ENCODE data around the gene SYNPO2.
A peak's percentile ranks its signal among the peaks of the same experiment; 100 is the strongest.

Gene SYNPO2

DNA sequence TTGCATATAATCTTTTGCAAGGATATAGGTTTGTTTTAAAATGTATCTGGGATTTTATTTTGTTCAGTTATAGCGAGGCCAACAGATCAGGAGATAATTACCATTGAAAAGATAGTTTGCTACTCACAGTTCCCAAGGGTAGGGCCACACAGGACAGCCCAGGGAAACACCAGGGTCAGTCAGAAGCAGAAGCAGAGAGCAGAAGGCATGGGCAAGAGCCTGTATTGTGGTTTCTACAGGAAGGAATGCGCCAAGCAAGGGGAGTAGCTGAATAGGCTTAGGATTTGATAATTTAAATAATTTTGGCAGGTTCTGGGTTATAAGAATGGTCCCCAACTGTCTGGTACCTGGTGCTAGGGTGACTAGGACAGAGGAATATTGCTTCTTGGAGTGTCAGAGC lies 61.6 kb downstream of the SYNPO2 start:
- TF ChIP-seq, protein P1, sequence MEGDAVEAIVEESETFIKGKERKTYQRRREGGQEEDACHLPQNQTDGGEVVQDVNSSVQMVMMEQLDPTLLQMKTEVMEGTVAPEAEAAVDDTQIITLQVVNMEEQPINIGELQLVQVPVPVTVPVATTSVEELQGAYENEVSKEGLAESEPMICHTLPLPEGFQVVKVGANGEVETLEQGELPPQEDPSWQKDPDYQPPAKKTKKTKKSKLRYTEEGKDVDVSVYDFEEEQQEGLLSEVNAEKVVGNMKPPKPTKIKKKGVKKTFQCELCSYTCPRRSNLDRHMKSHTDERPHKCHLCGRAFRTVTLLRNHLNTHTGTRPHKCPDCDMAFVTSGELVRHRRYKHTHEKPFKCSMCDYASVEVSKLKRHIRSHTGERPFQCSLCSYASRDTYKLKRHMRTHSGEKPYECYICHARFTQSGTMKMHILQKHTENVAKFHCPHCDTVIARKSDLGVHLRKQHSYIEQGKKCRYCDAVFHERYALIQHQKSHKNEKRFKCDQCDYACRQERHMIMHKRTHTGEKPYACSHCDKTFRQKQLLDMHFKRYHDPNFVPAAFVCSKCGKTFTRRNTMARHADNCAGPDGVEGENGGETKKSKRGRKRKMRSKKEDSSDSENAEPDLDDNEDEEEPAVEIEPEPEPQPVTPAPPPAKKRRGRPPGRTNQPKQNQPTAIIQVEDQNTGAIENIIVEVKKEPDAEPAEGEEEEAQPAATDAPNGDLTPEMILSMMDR (conservative IDR thresholded peaks at IDR 0.05; ENCODE audit: low read length): no peak
- TF ChIP-seq EZH2phosphoT487 (IDR thresholded peaks at IDR 0.05; ENCODE audit: borderline replicate concordance): no peak
- Histone ChIP-seq H4K20me1 (ENCODE audit: insufficient read depth, low read length, poor library complexity, severe bottlenecking) (no peaks in the 10 kb centered on the region), H3K4me1 (ENCODE audit: insufficient read depth, low read length, poor library complexity, severe bottlenecking) (peaks cover 17% of the 10 kb centered on the region), H3K36me3 (ENCODE audit: insufficient read depth, low read length) (no peaks in the 10 kb centered on the region), H3K27me3 (ENCODE audit: insufficient read depth, low read length, poor library complexity, severe bottlenecking) (no peaks in the 10 kb centered on the region), H3K4me3 (ENCODE audit: low read length, poor library complexity, severe bottlenecking) (no peak overlapping the region), H2AFZ (ENCODE audit: low read length) (no peak overlapping the region), H3K9me3 (ENCODE audit: insufficient read depth, low read depth, low read length) (no peaks in the 10 kb centered on the region), H3K9ac (ENCODE audit: low read depth, low read length, poor library complexity, severe bottlenecking) (no peak overlapping the region), H3F3A (ENCODE audit: low read depth) (no peaks in the 10 kb centered on the region), H3K9me2 (replicated peaks; ENCODE audit: low read depth, low read length) (no peaks in the 10 kb centered on the region), H3K4me2 (ENCODE audit: low read depth, low read length, poor library complexity, severe bottlenecking) (no peak overlapping the region), H3K79me2 (ENCODE audit: insufficient read depth, low read length) (no peaks in the 10 kb centered on the region)

DNA sequence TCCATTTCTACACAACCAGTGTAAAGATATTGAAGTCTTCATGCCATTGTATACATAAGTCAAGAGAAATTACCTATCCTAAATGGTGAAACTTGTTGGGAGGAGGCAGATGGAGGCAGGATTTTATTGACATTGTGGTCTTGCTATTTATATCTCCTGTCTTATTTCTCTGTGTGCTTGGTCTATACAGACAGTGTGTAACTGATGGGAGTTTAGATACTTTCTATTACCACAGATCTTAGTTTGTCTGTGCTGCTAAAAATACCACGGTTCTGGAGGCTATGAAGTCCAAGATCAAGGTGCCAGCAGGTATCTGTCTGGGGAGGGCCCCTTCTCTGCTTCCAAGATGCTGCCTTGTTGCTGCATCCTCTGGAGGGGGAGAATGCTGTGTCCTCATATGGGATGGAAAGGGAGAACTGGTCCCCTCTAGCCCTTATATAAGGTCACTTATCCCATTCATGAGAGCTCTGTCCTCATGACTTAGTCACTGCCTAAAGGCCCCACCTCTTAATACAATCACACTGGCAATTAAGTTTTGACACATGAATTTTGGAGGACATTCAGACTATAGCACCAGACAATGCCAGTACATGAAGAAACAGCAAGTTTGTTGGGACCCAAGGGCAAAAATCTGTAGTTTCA lies 62.4 kb downstream of the SYNPO2 start:
- no peaks in the 10 kb centered on the region for H3K9me2 ChIP-seq (replicated peaks; ENCODE audit: low read depth, low read length)
- no peak overlapping the region for H2AFZ ChIP-seq (ENCODE audit: low read length)
- peak overlapping the region; percentile 20 for H3K4me2 ChIP-seq (ENCODE audit: low read depth, low read length, poor library complexity, severe bottlenecking)
- H3K4me1 ChIP-seq (ENCODE audit: insufficient read depth, low read length, poor library complexity, severe bottlenecking): peaks cover 17% of the 10 kb centered on the region
- H3K79me2 ChIP-seq (ENCODE audit: insufficient read depth, low read length): no peaks in the 10 kb centered on the region
- no peaks in the 10 kb centered on the region for H3K27me3 ChIP-seq (ENCODE audit: insufficient read depth, low read length, poor library complexity, severe bottlenecking)
- H3K9me3 ChIP-seq (ENCODE audit: insufficient read depth, low read depth, low read length): no peaks in the 10 kb centered on the region
- H3K4me3 ChIP-seq (ENCODE audit: low read length, poor library complexity, severe bottlenecking): no peak overlapping the region
- no peak overlapping the region for H3K9ac ChIP-seq (ENCODE audit: low read depth, low read length, poor library complexity, severe bottlenecking)
- TF ChIP-seq, protein P1 (conservative IDR thresholded peaks at IDR 0.05; ENCODE audit: low read length): no peak
- TF ChIP-seq EZH2phosphoT487 (IDR thresholded peaks at IDR 0.05; ENCODE audit: borderline replicate concordance): no peak
- no peaks in the 10 kb centered on the region for H3F3A ChIP-seq (ENCODE audit: low read depth)
- no peaks in the 10 kb centered on the region for H4K20me1 ChIP-seq (ENCODE audit: insufficient read depth, low read length, poor library complexity, severe bottlenecking)
- no peaks in the 10 kb centered on the region for H3K36me3 ChIP-seq (ENCODE audit: insufficient read depth, low read length)

DNA sequence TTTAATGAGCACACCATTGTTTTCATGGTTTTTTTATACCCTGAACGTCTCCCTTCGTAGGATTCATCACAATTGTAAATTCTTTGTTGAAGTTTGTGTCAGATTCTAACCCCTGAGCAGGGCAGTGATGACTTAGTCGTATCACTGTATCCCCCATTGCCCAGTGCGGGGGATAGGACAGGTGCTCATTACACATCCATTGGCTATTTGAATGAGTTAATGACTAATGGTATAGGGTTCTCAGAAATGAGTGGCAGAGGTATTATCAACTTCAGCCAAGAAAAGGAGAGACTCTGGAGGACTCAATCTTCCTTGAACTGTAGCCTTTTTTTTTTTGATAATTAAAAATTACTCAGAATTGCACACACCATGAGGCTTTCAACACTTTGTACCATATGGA lies 64.6 kb downstream of the SYNPO2 start:
- H3K4me3 ChIP-seq (ENCODE audit: low read length, poor library complexity, severe bottlenecking): no peak overlapping the region
- no peaks in the 10 kb centered on the region for H3K9me2 ChIP-seq (replicated peaks; ENCODE audit: low read depth, low read length)
- H2AFZ ChIP-seq (ENCODE audit: low read length): no peak overlapping the region
- no peaks in the 10 kb centered on the region for H3K36me3 ChIP-seq (ENCODE audit: insufficient read depth, low read length)
- no peak overlapping the region for H3K9ac ChIP-seq (ENCODE audit: low read depth, low read length, poor library complexity, severe bottlenecking)
- no peaks in the 10 kb centered on the region for H3K79me2 ChIP-seq (ENCODE audit: insufficient read depth, low read length)
- H3K27me3 ChIP-seq (ENCODE audit: insufficient read depth, low read length, poor library complexity, severe bottlenecking): no peaks in the 10 kb centered on the region
- peaks cover 13% of the 10 kb centered on the region for H3K4me1 ChIP-seq (ENCODE audit: insufficient read depth, low read length, poor library complexity, severe bottlenecking)
- H3F3A ChIP-seq (ENCODE audit: low read depth): no peaks in the 10 kb centered on the region
- H3K9me3 ChIP-seq (ENCODE audit: insufficient read depth, low read depth, low read length): no peaks in the 10 kb centered on the region
- no peaks in the 10 kb centered on the region for H4K20me1 ChIP-seq (ENCODE audit: insufficient read depth, low read length, poor library complexity, severe bottlenecking)
- no peak overlapping the region for H3K4me2 ChIP-seq (ENCODE audit: low read depth, low read length, poor library complexity, severe bottlenecking)
- TF ChIP-seq, protein P1 (conservative IDR thresholded peaks at IDR 0.05; ENCODE audit: low read length): no peak
- TF ChIP-seq EZH2phosphoT487 (IDR thresholded peaks at IDR 0.05; ENCODE audit: borderline replicate concordance): no peak

Measured in Loucy (cell line).